ENCODE data around the gene WNT16.
"Not testable (repeated sequence)": the region's sequence is repeated elsewhere in the genome, so short reads cannot be mapped to it uniquely, and the experiment has no call there.

Gene WNT16, protein sequence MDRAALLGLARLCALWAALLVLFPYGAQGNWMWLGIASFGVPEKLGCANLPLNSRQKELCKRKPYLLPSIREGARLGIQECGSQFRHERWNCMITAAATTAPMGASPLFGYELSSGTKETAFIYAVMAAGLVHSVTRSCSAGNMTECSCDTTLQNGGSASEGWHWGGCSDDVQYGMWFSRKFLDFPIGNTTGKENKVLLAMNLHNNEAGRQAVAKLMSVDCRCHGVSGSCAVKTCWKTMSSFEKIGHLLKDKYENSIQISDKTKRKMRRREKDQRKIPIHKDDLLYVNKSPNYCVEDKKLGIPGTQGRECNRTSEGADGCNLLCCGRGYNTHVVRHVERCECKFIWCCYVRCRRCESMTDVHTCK

DNA sequence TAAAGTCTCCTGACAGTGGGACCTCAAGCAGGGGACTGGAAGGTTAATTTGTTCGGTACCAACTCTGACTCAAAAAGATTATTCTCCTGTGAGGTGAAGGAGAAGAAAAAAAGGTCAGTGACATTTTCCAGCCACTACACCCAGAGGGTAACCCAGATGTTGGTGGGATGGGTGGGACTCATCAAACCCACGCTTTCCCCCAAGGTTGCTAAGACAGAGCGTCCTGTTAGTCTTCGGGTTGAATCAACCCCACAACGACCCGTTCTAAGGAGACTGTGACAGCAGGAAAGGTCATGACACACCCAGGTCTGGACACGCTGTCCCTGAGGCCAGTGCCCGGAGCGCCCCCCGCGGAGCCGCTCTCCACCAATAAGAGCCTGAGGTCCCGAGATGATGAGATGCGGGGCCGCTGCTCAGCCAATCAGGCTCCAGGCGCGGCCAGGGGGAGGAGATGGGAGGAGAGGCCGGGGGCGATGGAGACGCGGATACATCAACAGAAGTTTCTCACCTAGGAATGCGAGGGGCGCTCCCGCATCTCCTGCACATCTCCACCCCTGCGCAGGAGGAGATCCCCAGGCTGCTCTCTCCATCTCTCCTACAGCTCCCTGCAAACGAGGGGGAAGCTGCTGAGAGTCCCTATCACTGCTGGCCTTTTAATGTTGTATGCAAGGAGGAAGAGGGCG, at the start of gene WNT16:
WNT16 (plus strand) TSS at position 493 of the 683 bp plus-strand sequence. CDS start 293 bp downstream, outside the sequence.
- no peak for DNase-seq

DNA sequence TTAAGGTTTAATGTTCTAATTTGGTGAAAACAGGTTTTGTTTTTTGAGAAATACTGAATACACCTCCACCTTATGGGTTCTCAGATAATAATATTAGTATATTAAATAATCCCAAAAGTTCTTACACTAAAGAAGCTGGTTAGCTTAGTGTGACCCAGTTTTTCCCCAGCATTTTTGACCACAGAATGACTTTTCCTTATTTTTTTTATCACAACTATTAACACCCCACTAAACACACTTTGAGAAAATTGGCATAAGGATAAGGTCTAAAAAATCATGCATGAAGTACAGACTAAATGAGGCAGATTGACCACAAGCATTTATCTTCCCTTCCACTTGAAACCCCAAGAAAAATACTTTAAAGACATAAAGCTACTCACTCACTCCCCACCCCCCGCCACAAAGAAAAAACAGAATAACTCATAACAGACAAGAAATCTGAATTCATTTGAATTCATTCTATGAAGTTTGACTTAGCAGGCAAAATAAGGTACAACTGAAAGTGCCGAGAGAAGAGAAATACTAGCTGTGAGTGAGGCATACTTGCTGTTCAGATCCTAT, 49.7 kb upstream of the WNT16 start:
- no peak for DNase-seq

DNA sequence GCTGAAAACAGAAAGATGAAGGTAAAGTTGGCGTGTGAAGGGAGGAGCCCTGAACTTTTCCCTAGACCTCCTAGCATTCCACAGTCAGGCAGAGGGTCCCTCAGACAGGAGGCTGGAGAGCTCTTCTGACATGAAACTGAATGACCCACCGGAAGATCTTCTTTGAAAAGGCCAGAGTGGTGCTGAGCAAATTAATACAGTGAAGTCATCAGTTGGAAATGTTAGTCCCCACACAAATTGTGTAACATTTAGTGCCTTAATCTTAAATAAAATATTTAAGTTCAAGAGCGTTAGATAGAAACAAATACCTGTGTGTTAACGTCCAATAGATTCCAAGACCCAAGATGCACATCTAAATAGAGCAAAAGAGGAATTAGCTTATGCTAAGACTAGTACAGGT, 49.0 kb upstream of the WNT16 start:
- no peak for DNase-seq

DNA sequence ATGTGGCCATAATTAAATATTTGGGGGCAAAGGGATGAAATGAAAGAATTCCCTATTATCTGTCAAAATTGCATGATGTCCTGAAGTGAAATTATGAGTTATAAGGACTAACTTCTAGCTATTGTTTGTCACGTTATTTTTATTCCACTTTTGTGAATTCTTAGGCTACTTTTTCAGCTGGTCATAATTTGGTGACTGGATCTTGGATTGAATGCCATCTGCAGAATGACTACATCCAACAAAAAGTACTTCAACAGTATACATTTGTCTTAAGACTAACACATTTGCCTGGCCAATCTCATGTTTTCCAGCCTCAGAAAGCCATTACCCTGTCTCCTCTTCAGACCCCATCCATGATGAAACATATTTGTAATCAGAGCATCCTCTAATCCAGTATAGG, 48.1 kb upstream of the WNT16 start:
- no peak for DNase-seq

DNA sequence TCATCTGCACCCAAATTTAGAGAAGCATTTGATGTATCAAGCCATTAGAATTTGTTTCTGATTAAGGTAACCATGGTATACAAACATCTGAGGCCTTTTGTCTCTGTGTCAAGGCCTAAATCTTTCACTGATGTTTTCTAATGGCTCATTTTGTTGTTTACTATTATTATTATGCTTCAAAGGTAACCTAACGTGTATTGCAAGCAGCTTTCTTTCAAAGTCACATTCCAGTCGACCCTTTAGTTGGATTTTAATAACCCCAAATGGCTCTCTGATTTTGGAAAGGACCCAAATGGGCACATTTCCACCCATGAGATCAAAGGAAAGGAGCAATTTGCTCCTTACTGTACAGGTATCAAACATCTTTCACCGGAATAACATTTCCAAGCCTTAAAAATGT, 46.7 kb upstream of the WNT16 start:
- DNase-seq = no peak

DNA sequence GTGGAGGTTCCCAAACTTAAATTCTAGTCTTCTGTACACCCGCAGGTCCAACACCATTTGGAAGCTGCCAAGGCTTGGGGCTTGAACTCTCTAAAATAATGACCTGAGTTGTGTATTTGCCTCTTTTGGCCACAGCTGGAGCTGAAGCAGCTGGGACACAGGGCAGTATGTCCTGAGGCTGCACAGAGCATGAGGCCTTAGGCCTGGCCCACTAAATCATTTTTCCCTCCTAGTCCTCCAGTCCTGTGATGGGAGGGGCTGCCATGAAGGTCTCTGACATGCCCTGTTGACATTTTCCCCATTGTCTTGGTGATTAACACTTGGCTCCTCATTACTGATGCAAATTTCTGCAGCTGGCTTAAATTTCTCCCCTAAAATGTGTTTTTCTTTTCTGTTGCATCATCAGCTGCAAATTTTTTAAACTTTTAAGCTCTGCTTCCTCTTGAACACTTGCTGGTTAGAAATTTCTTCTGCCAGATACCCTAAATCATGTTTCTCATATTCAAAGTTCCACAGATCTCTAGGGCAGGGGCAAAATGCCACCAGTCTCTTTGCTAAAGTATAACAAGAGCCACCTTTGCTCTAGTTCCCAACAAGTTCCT, 43.6 kb upstream of the WNT16 start:
- no peak for DNase-seq

DNA sequence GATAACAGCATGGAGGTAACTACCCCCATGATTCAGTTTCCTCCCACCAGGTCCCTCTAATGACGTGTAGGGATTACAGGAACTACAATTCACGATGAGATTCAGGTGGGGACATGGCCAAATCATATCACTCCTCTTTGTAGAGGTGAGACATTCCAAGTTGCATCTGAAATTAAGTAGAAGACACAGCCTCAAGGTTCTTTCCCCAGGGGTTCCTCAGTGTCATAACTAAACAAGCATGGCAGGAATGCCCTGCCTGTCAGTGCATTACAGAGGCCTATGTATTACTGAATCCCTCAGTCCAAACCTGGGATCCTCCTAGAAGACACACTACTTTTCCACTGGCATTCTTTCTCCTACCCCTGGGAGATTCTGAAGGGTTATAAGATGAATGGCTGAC, 42.6 kb upstream of the WNT16 start:
- DNase-seq = no peak

DNA sequence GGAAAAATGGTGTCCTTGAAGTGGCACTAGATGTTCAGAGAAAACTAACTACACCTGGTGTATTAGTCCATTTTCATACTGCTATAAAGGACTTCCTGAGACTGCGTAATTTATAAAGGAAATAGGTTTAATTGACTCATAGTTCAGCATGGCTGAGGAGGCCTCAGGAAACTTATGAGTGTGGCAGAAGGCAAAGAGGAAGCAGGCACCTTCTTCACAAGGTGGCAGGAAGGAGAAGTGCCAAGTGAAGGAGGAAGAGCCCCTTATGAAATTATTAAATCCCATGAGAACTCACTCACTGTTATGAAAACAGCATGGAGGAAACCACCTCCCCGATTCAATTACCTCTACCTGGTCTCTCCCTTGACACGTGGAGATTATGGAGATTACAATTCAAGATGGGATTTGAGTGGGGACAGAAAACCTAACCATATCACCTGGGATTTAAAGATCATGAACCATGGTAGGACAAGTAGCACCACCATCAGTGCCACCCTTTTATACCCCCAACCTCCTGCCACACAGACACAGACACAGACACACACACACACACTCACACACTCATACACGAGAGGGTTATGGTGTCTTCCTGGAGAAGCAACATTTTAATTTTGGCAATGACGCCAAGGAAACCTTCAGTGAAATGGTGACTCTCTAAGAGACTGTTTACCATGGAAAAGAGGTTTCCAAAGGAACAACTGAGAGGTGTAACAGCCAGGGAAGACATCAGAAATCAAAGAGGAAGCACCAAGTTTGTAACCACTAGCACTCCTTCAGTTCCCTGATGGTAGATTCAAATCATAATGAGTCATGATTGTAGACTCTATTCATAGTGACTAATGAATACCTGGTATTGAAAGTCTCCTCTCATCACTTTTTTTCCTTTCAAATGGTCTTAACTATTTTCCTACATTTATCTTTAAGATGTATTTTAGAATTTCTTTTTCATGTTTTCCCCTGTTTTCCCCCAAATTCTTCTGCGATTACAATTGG, 41.8 kb upstream of the WNT16 start:
- no peak for DNase-seq

DNA sequence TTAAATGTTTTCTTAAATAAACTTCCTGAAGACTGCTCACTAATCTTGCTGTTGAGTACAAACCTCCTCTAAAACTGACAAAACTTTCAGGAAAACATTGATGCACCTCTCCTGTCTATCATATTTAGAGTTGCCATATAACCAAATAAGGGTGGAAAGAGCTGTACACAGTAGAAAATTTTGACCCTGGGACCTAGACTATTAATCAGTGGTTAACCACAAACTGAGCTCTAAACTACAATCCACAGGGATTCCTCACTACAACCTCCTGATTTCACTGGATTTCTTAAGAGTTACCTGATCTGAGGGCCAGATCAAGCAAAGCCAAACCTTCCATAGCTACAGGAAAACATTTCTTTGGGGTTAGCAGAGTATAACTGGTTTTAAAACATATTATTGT, 39.9 kb upstream of the WNT16 start:
- no peak for DNase-seq

DNA sequence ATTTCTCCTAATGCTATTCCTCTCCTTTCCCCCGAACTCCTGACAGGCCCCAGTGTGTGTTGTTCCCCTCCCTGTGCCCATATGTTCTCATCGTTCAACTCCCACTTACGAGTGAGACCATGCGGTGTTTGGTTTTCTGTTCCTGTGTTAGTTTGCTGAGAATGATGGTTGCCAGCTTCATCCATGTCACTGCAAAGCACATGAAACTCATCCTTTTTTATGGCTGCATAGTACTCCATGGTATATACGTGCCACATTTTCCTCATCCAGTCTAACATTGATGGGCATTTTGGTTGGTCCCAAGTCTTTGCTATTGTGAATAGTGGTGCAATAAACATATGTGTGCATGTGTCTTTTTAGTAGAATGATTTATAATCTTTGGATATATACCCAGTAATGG, 38.9 kb upstream of the WNT16 start:
- DNase-seq = not testable (repeated sequence)

DNA sequence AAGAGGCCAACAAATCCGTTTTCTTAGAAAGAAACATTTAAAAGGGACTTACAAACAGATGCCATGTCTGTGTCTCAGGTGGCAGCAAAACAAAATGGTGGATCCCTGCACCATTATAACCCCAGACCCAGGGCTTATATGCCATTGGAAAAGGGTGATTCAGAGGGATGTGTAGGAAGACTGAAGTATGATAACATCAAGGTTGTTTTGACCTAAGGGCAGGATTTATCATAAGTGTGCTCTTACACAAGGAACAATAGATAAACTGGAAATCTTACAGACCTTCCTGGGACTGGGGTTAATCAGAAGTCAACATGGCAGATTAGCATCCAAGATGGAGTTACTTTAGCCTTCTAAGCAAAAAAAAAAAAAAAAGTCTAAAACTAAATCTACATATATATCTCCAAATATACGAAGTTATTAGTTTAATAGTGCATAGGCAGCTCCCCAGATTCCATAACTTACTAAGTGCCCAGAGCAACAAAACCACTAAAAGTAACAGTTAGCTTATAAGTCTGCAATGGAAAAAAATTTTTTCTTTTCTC, 34.3 kb upstream of the WNT16 start:
- DNase-seq = no peak

DNA sequence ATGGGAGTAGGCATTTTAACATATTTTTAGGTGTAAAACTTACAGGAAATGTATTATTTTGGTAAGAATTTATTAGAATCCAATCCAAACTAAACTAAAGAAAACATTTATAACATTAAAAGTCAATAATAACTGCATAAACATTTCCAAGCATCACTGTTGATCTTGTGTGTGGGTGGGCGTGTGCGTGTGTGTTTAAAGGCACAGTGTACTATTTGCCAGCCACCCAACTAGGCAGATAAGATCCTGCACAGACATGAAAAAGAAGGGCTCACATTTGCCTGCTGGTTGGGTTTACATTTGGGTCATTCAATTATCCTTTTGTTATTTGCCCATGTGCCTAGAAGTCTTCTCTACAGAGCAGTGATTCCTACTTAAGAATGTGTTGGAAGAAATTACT, 31.0 kb upstream of the WNT16 start:
- DNase-seq = no peak

DNA sequence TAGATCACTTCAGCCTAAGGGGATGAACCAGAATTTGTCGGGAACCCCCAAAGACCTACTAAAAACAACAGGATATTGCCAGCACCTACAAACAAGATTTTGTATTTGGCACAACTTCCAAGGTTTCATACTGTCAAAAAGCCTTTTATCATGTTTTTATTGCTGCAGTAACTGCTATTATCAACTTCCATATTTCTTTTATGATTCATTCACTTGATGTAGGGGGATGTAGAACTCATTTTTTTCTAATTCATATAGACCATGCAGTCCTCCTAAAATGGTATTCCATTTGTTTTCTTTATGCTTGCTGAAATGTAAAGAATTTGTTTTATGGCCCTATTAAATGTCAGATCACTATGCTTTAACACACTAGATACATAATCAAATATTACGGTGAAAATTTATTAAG, 30.0 kb upstream of the WNT16 start:
- no peak for DNase-seq

DNA sequence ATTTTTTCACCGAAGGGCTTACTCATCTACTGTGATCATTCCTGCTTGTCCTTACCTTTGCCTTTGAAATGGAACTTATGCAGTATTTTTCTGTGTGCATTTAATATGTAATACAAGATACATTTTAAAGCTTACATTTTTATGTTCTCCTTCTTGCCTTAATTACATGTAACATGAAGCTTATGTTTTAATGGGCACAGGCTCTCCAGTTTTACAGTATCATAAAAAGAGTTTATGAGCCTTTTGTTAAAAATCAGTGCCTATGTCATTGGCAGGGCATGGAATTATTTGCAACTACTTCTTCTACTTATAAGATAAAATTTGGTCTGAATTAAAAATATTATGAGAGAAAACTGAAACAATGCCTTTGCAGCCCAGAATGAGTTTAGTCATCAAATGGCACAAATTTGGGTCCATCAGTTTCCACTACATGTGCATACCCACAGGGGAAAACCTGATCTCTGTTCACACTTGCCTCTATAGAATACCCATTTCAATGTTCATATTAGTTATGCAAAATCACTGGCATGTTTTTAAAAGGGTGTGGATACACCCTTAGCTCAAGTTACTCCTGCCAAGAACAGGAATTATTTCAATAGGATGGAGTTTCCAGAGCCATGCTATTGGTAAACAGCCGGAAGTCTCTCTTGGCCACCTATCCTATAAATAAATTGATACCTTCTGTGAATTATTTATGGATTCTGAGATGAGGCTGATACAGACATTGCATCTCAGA, 27.9 kb upstream of the WNT16 start:
- no peak for DNase-seq

DNA sequence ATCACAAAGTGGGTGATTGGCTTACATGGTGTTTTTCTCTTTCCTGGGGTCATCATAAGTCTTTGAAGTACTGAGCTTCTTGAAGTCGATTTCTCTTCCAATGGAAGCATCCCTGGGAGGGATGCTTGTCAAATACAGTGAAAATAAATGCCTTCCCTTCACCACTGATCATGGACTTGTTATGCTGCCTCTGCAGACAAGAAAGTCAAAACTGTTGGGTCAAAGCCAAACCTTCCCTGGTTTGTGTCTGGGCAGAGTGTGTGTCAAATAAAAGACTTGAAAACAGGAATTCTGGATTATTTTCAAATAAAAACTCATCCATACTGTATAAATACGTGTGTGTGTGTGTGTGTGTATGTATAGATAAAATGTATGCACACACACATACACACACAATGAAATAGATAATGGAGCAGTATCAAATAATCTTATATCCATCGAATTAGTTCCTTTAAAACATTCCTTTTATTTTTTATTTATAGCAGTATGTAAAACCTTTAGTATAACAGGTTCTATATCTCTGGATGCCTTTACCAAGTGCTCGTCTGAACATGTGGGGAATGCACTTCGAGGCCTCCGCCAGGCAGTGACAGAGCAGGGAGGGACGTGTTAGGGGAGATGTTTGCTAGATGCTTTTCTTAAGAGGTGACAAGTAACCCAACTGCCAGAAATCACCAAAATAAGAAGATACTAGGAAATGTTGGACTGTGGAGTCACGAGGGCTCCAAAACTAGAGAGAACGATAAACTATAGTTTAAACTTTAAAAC, 27.2 kb upstream of the WNT16 start:
- no peak for DNase-seq

DNA sequence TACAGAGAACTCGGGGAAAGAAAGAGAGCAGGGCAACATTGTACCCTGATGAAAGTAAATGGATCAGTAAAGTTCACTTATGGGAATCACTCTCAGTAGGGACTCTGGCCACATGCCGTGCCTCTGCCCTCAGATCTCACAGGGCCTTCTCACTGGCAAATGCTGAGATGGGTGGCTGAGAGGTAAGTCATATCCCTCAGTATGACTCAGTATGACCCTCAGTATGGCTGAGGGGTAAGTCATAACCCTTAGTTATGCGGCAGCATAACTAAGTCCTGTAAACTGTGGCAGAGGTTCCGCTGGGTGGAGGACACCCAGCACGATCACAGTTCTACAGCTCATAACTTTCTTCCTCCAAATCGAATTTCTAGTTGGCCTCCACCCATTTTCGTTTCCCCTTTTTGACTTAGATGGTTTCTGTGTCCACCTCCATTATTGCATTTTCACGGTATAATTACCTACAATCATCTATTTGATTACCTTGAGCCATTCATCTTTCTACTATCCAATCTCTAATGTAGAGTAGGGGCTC, 26.5 kb upstream of the WNT16 start:
- no peak for DNase-seq

DNA sequence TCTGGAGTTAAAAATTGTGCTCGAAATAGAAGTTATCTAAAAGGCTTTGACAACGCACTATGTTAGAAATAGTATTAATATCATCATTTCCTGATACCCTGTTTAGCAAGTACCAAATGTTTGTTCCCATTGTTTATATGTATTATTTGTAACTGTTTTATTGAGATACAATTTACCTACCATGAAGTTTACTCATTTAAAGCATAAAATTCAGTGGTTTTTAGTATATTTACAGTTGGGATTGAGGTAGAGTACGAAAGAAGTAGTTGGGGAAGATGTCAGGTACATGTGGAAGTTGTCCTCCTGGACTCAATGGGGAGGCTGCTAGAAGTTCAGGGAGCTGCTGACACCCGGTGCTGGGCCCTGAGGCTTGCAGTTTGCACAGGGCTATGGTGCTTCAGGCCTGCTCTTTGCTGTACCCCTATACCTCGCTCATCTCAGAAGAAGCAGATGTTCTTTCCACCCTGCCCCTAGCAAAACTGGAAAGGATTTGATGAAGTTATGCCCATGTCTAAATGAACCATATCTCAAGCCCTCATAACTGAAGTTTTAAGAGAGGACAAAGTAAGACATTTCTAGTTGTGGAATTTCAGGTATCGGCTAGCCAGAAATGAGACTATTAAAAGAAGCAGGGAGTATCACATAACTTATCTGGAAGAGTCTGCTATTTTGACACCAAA, 25.2 kb upstream of the WNT16 start:
- DNase-seq = no peak

DNA sequence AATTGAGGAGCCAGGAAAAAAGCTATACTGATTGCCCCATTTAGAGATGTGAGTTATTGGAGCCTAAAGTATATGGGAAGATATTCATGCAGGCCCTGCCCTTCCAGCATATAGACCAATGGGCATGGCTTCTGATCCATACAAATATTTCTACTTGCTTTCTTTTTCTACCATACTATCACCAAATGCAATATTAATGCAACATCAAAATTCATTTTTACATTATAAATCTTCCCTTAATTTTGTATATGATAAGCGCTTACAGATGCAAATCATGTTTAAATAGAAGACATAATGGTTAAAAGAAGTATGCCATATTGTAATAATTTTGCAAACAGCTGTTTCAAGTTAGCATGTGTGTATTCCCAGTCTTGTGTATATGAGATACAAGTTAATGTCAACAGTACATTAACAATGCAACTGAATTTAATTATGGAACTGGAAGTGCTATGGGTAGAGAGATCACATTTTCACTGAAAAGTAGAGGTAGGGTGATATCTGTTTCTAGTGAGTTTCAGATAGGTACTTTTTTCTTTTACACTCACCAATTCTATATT, 24.6 kb upstream of the WNT16 start:
- DNase-seq = no peak

DNA sequence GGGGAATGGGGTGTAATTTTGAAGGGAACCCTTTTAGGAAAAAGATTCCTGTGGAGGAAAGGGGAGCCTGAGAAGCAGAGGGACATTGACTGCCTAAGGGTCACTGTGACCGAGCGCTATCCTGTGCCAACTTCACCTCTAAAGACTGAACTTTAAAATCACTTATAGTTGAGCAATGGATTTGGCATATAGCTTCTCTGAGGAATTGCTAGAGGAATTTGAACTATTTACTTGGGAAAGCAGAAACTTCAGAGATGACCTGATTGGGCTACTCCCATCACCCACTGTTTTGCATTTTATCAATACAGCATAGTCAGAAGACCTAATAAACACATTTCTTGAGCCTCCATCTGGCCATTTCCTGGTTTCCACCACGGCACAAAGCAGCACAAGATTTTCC, 23.7 kb upstream of the WNT16 start:
- no peak for DNase-seq

DNA sequence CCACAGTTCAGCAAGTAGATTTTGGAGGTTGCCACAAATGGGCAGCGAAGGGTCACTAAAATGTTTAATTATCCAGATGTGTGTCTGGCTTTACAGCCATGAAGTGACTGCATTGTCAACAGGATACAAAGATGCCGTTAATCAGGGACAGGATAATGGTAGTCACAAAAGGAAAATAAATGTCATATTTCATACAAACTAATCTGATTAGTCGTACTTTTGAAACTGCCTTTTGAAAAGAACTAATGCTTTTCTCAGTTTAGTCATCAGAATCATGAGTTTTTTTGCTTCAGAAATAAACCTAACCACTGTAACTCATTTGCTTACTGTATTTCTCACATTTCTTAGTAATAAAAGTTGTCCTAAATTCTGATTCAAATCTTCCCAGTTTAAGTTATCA, 22.2 kb upstream of the WNT16 start:
- no peak for DNase-seq
